Neuronal stem cell (in vitro differentiated cells): Measurements from ENCODE around the gene SLC6A18.
A peak's percentile ranks its signal among the peaks of the same experiment; 100 is the strongest.

Source experiments
- DNase-seq: peaks from one replicate; pipeline ENCODE4 v3.0.0-alpha.2; 2013; ENCODE audit warnings: low spot score
- H2AFZ ChIP-seq: one replicate; pipeline ENCODE4 v1.6.1; 2013; ENCODE audit warnings: mild to moderate bottlenecking, low read length, inconsistent platforms
- H2AK5ac ChIP-seq: 2 replicates; pipeline ENCODE4 v1.6.1; 2013; ENCODE audit warnings: low read depth, mild to moderate bottlenecking, inconsistent platforms, low read length, moderate library complexity, mixed read lengths
- H2BK120ac ChIP-seq: 2 replicates; pipeline ENCODE4 v1.6.1; 2013; ENCODE audit warnings: low read depth, mild to moderate bottlenecking, inconsistent platforms, low read length, moderate library complexity, mixed read lengths
- H2BK12ac ChIP-seq: one replicate; pipeline ENCODE4 v1.6.1; 2013; ENCODE audit warnings: low read length, inconsistent platforms
- H2BK15ac ChIP-seq: 2 replicates; pipeline ENCODE4 v1.6.1; 2013; ENCODE audit warnings: mild to moderate bottlenecking, low read length, inconsistent platforms, mixed read lengths
- H2BK5ac ChIP-seq: one replicate; pipeline ENCODE4 v1.6.1; 2013; ENCODE audit warnings: inconsistent platforms, mild to moderate bottlenecking, low read length, moderate library complexity
- H3K14ac ChIP-seq: one replicate; pipeline ENCODE4 v1.6.1; 2013; ENCODE audit warnings: low read length, inconsistent platforms
- H3K18ac ChIP-seq: 2 replicates; pipeline ENCODE4 v1.6.1; 2013; ENCODE audit warnings: low read length, inconsistent platforms
- H3K23ac ChIP-seq: 2 replicates; pipeline ENCODE4 v1.6.1; 2013; ENCODE audit warnings: low read depth, mild to moderate bottlenecking, mixed read lengths, low read length, inconsistent platforms; ENCODE audit not compliant: poor library complexity
- H3K27ac ChIP-seq: replicated peaks from 3 replicates; pipeline ENCODE4 v1.5.1; 2013; ENCODE audit warnings: low read length, inconsistent platforms
- H3K27me3 ChIP-seq, 3 experiments: 2 replicates each; pipeline ENCODE4 v1.6.1; 2013; ENCODE audit warnings: low read length in 3 of 3, mild to moderate bottlenecking in 2 of 3, inconsistent platforms in 1 of 3, low read depth in 1 of 3, mixed read lengths in 1 of 3, moderate library complexity in 1 of 3; ENCODE audit not compliant: control insufficient read depth in 3 of 3, insufficient read depth in 3 of 3
- H3K36me3 ChIP-seq, 2 donors: replicated peaks in 1 of 2; 2 replicates each; pipeline ENCODE4 v1.6.1; 2013; ENCODE audit warnings: low read length in 2 of 2; ENCODE audit not compliant: control insufficient read depth in 2 of 2, insufficient read depth in 2 of 2
- H3K4ac ChIP-seq: 2 replicates; pipeline ENCODE4 v1.6.1; 2013; ENCODE audit warnings: inconsistent platforms, mild to moderate bottlenecking, low read length, moderate library complexity
- H3K4me1 ChIP-seq, 2 donors: 1 replicate in 1 of 2; 2 replicates in 1 of 2; pipeline ENCODE4 v1.6.1; 2013; ENCODE audit warnings: low read length in 2 of 2, low read depth in 1 of 2; ENCODE audit not compliant: control insufficient read depth in 2 of 2, insufficient read depth in 1 of 2
- H3K4me2 ChIP-seq: one replicate; pipeline ENCODE4 v1.6.1; 2013; ENCODE audit warnings: mild to moderate bottlenecking, low read length, inconsistent platforms; ENCODE audit not compliant: insufficient read depth, poor library complexity, severe bottlenecking
- H3K4me3 ChIP-seq, 2 donors: 2 replicates each; pipeline ENCODE4 v1.5.1; 2013; ENCODE audit warnings: low read length in 2 of 2, mild to moderate bottlenecking in 2 of 2, inconsistent platforms in 1 of 2, moderate library complexity in 1 of 2
- H3K79me1 ChIP-seq: one replicate; pipeline ENCODE4 v1.6.1; 2013; ENCODE audit warnings: low read depth, mild to moderate bottlenecking, inconsistent platforms, low read length, moderate library complexity
- H3K9ac ChIP-seq: one replicate; pipeline ENCODE4 v1.6.1; 2013; ENCODE audit warnings: mild to moderate bottlenecking, low read depth, low read length, inconsistent platforms; ENCODE audit not compliant: poor library complexity
- H3K9me3 ChIP-seq, 2 donors: replicated peaks in 1 of 2; 2 replicates each; pipeline versions ENCODE3 to v1.6.1; 2013; ENCODE audit warnings: low read length in 2 of 2, mild to moderate bottlenecking in 2 of 2, inconsistent platforms in 1 of 2, low read depth in 1 of 2, mixed read lengths in 1 of 2, moderate library complexity in 1 of 2; ENCODE audit not compliant: control insufficient read depth in 2 of 2, insufficient read depth in 1 of 2
- H4K8ac ChIP-seq: one replicate; pipeline ENCODE4 v1.6.1; 2013; ENCODE audit warnings: low read depth, mild to moderate bottlenecking, inconsistent platforms, low read length, moderate library complexity
- H4K91ac ChIP-seq: one replicate; pipeline ENCODE4 v1.6.1; 2013; ENCODE audit warnings: low read length, low read depth, mild to moderate bottlenecking, inconsistent platforms; ENCODE audit not compliant: poor library complexity
- WGBS, 2 donors: extraction: QIAGEN DNeasy Blood & Tissue Kit; methylation state at CpG; one replicate each; pipeline ENCODE4 v1.1.7; 2013; ENCODE audit warnings: missing lambda C conversion rate in 2 of 2, mixed read lengths in 1 of 2; ENCODE audit not compliant: insufficient read length in 2 of 2, insufficient replicate concordance in 1 of 2; ENCODE audit errors: extremely low coverage in 2 of 2; 5-methylcytosine and 5-hydroxymethylcytosine counted together

Gene SLC6A18

DNA sequence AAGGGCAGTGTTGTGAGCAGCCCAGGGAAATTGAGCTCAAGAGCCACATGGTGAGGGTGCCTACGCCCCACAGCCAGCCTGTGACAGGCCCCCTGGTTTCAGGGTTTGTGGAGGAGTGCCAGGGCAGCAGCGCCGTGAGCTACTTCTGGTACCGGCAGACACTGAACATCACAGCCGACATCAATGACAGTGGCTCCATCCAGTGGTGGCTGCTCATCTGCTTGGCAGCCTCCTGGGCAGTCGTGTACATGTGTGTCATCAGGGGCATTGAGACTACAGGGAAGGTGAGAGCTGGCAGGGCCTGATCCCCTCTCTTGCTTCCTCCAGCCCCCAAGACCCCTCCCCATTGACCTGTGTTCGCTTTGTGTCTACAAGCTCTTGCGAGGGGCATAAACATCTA, 10.2 kb downstream of the SLC6A18 start:
- Histone ChIP-seq H2AFZ (no peak overlapping the region), H4K8ac (no peak overlapping the region), H2BK120ac (no peak overlapping the region), H3K9me3 (peaks cover 5 to 13% of the 10 kb centered on the region in 2 donors), H3K27ac (no peak overlapping the region), H3K79me1 (peaks cover 2% of the 10 kb centered on the region), H3K4me3 (no peak overlapping the region), H3K9ac (no peak overlapping the region), H3K18ac (no peak overlapping the region), H3K23ac (peak overlapping the region; percentile 95), H3K4ac (no peak overlapping the region), H2BK5ac (no peak overlapping the region), H2BK15ac (no peak overlapping the region), H3K36me3 (no peaks in the 10 kb centered on the region), H2BK12ac (peak overlapping the region; percentile 73), H4K91ac (no peak overlapping the region), H3K14ac (no peak overlapping the region), H2AK5ac (no peak overlapping the region), H3K27me3 (peaks cover 0 to 15% (median 0%) of the 10 kb centered on the region in 3 experiments), H3K4me2 (no peak overlapping the region), H3K4me1 (no peaks in the 10 kb centered on the region)
- DNase-seq: no peak
- no CpG with 5 or more reads among the region's 8 CpGs for WGBS, 2 donors

DNA sequence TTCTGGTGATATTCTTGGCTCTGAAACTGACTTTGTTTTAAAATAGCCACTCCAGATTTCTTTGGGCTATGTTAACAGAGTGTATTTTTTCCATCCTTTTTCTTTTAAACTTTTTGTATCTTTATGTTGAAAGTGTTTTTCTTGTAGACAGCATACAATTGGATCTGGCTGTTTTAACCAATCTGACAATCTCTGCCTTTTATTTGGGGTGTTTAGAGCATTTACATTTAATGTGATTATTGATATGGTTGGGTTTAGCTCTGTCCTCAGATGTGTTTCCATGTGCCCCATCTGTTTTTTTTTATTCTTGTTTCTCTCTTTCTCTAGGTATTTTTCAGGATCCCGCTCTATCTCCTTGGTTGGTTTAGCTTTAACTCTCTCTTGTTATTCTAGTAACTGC, 10.7 kb downstream of the SLC6A18 start:
- Histone ChIP-seq H2BK15ac (no peak overlapping the region), H3K4me3 (no peak overlapping the region), H4K91ac (no peak overlapping the region), H2BK5ac (no peak overlapping the region), H3K27me3 (peaks cover 0 to 18% (median 0%) of the 10 kb centered on the region in 3 experiments), H3K23ac (no peak overlapping the region), H2BK12ac (no peak overlapping the region), H2AFZ (no peak overlapping the region), H4K8ac (no peak overlapping the region), H3K27ac (no peak overlapping the region), H3K9ac (no peak overlapping the region), H3K18ac (no peak overlapping the region), H3K4me2 (no peak overlapping the region), H3K36me3 (no peaks in the 10 kb centered on the region), H2BK120ac (no peak overlapping the region), H3K79me1 (peaks cover 2% of the 10 kb centered on the region), H3K4me1 (no peaks in the 10 kb centered on the region), H3K9me3 (peaks cover 5 to 13% of the 10 kb centered on the region in 2 donors), H2AK5ac (no peak overlapping the region), H3K14ac (no peak overlapping the region), H3K4ac (no peak overlapping the region)
- no CpG with 5 or more reads among the region's 1 CpG for WGBS, 2 donors
- no peak for DNase-seq

GRCh38 chr5:1239505-1240251, 14.5 kb downstream of the SLC6A18 start:
- Histone ChIP-seq H3K79me1 (peaks cover 4% of the 10 kb centered on the region), H3K18ac (no peak overlapping the region), H3K4me3 (no peak overlapping the region), H2BK120ac (no peak overlapping the region), H3K23ac (no peak overlapping the region), H4K91ac (no peak overlapping the region), H3K9ac (no peak overlapping the region), H3K4me2 (no peak overlapping the region), H3K14ac (no peak overlapping the region), H2AFZ (no peak overlapping the region), H2BK5ac (peak overlapping the region; percentile 44), H2BK15ac (no peak overlapping the region), H4K8ac (no peak overlapping the region), H2AK5ac (no peak overlapping the region), H3K36me3 (no peaks in the 10 kb centered on the region), H3K27me3 (peaks cover 0 to 24% (median 0%) of the 10 kb centered on the region in 3 experiments), H3K4me1 (peaks cover 0 to 3% of the 10 kb centered on the region in 2 donors), H2BK12ac (no peak overlapping the region), H3K4ac (no peak overlapping the region), H3K9me3 (peaks cover 5 to 13% of the 10 kb centered on the region in 2 donors), H3K27ac (no peak overlapping the region)
- DNase-seq: no peak
- WGBS, 2 donors: no CpG with 5 or more reads among the region's 22 CpGs

DNA sequence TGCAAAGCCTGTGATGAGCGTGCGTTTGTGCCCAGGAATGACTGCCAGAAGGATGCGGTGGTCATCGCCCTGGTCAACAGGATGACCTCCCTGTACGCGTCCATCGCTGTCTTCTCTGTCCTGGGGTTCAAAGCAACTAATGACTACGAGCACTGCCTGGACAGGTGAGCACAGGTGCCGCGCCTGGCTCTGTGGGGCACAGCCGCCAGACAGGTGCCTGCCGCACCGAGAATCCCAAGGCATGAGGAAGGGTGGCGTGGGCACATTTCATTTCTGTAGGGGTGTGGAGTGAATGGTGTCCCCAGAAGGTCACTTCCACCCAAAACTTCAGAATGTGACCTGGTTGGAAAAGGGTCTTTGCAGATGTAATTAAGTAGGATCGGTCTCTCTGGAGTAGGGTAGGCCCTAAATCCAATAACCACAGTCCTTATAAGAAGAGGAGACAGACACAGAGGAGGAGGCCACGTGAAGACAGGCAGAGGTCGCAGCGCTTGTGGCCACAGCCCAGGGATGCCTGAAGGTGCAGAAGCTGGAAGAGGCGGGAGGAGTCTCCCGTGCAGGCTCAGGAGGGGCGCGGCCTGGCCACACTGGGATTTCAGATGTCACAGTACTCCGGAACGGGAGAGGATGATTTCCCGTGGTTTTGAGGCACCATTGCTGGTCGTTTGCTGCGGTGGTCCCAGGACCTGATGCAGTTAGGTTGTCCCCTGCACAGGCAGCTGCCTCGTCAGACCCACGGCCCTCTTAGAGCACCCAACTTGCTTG, 15.5 kb downstream of the SLC6A18 start:
- H3K4me2 ChIP-seq: no peak overlapping the region
- H3K4ac ChIP-seq: no peak overlapping the region
- H4K8ac ChIP-seq: no peak overlapping the region
- no peak overlapping the region for H3K18ac ChIP-seq
- DNase-seq: no peak
- H2BK12ac ChIP-seq: no peak overlapping the region
- H2AFZ ChIP-seq: no peak overlapping the region
- peaks cover 5% of the 10 kb centered on the region in 2 donors for H3K9me3 ChIP-seq
- no peak overlapping the region for H2AK5ac ChIP-seq
- peak overlapping the region in 1 of 2 donors; percentile 39 for H3K4me3 ChIP-seq
- no peak overlapping the region for H2BK120ac ChIP-seq
- peak overlapping the region; percentile 57 for H3K14ac ChIP-seq
- peaks cover 4% of the 10 kb centered on the region for H3K79me1 ChIP-seq
- no peak overlapping the region for H4K91ac ChIP-seq
- peaks cover 0 to 3% of the 10 kb centered on the region in 2 donors for H3K4me1 ChIP-seq
- H3K27me3 ChIP-seq: peaks cover 0 to 24% (median 0%) of the 10 kb centered on the region in 3 experiments
- WGBS, 2 donors: no CpG with 5 or more reads among the region's 29 CpGs
- H3K27ac ChIP-seq: no peak overlapping the region
- H3K9ac ChIP-seq: no peak overlapping the region
- H2BK15ac ChIP-seq: no peak overlapping the region
- no peaks in the 10 kb centered on the region for H3K36me3 ChIP-seq
- peak overlapping the region; percentile 19 for H2BK5ac ChIP-seq
- H3K23ac ChIP-seq: no peak overlapping the region
